HEK293 (cell line): ENCODE data around the gene MCTP1.

Source experiments
- RBAK ChIP-seq: fragments of 450-650 bp; formaldehyde crosslinking; IDR thresholded peaks from 2 replicates; pipeline ENCODE4 v1.5.1; 2016; ENCODE audit warnings: missing biosample characterization, missing genetic modification characterization
- ZNF140 ChIP-seq: fragments of 450-650 bp; formaldehyde crosslinking; IDR thresholded peaks from 2 replicates; pipeline ENCODE4 v1.5.1; 2016; ENCODE audit warnings: missing biosample characterization, missing genetic modification characterization
- ZNF350 ChIP-seq: fragments of 450-650 bp; formaldehyde crosslinking; IDR thresholded peaks from 2 replicates; pipeline ENCODE4 v1.5.0; 2017; ENCODE audit warnings: missing biosample characterization, mild to moderate bottlenecking, missing genetic modification characterization

DNA sequence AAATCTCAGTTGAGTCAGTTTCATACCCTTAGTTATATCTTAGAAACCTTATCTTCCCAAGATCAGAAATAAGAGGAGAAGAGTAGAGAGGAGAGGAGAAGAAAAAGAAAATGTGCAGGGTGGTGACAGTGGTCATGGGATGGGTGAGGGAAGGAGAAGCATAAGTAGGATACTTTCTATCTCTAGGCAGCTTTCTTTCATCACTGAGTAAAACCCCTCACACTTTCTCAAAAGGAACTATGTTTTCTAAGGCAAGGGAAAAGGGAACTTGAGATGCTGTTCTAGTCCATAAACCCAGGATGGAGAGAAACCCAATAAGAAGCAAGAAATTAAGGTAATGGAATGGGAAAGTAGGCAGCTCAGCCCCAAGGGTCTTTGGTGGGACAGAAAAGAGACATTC, 225.3 kb downstream of the MCTP1 start:
- TF ChIP-seq RBAK (tag by site-specific recombination), result no peak
- TF ChIP-seq ZNF350 (tag by site-specific recombination), result no peak
- TF ChIP-seq ZNF140 (tag by site-specific recombination), result no peak
